Thymus (tissue), 11 donors: ENCODE measurements around the gene EP400. TPM values are rescaled to one million over a fixed set of nuclear protein-coding genes. Genes with fewer than 3 reads are reported as not detected.

Source experiments
- DNase-seq, 9 donors: peaks; one replicate each; pipeline ENCODE4 v3.0.0-alpha.2; 2013; ENCODE audit warnings: low spot score in 9 of 9, low read depth in 6 of 9, missing footprints in 1 of 9
- H3K27ac ChIP-seq, 2 donors: one replicate each; pipeline ENCODE4 v1.5.1; 2013; ENCODE audit warnings: control low read depth in 1 of 2, low read depth in 1 of 2, low read length in 1 of 2, mild to moderate bottlenecking in 1 of 2, moderate library complexity in 1 of 2
- H3K27me3 ChIP-seq, 2 donors: one replicate each; pipeline ENCODE4 v1.5.1; 2013; ENCODE audit warnings: low read length in 1 of 2; ENCODE audit not compliant: control insufficient read depth in 2 of 2, insufficient read depth in 1 of 2
- H3K36me3 ChIP-seq, 2 donors: one replicate each; pipeline ENCODE4 v1.5.1; 2013; ENCODE audit warnings: low read length in 1 of 2, mild to moderate bottlenecking in 1 of 2, moderate library complexity in 1 of 2; ENCODE audit not compliant: control insufficient read depth in 2 of 2, insufficient read depth in 2 of 2
- H3K4me1 ChIP-seq, 2 donors: one replicate each; pipeline ENCODE4 v1.5.1; 2013; ENCODE audit warnings: low read length in 2 of 2; ENCODE audit not compliant: control insufficient read depth in 2 of 2, insufficient read depth in 2 of 2
- H3K4me3 ChIP-seq, 2 donors: one replicate each; pipeline ENCODE4 v1.5.1; 2013; ENCODE audit warnings: low read length in 2 of 2, control low read depth in 1 of 2, mild to moderate bottlenecking in 1 of 2
- H3K9me3 ChIP-seq, 2 donors: one replicate each; pipeline ENCODE4 v1.5.1; 2013; ENCODE audit warnings: low read length in 1 of 2, mild to moderate bottlenecking in 1 of 2; ENCODE audit not compliant: control insufficient read depth in 2 of 2, insufficient read depth in 1 of 2
- WGBS: extraction: QIAGEN DNeasy Blood & Tissue Kit; methylation state at CpG from one replicate; pipeline ENCODE4 v1.1.7; 2013; 5-methylcytosine and 5-hydroxymethylcytosine counted together
- polyA plus RNA-seq: library from polyadenylated mRNA; stranded (reverse); fragments of 200-250 nt; gene quantifications from one replicate; pipeline ENCODE4 v1.2.3, GENCODE V29; 2013
- total RNA-seq: library from RNA; stranded (reverse); fragments of 120-200 nt; gene quantifications from one replicate; pipeline ENCODE4 v1.2.4, GENCODE V29; 2013
- donor health status: healthy.

The EP400 gene
- total and polyA plus RNA-seq, 2 donors, result 4.6 to 28.9 TPM

- no peak for DNase-seq
- 98% methylated on average over 13 of the region's 13 CpGs for WGBS
- H3K36me3 ChIP-seq, result peaks cover 76 to 78% of the 10 kb centered on the region in 2 donors
- H3K9me3 ChIP-seq, result no peaks in the 10 kb centered on the region
- H3K4me3 ChIP-seq, result no peak overlapping the region
- no peaks in the 10 kb centered on the region for H3K4me1 ChIP-seq
- H3K27ac ChIP-seq, result no peak overlapping the region
- no peaks in the 10 kb centered on the region for H3K27me3 ChIP-seq
Observed at GRCh38 chr12:132026061-132026795, 76.5 kb downstream of the EP400 start.

GRCh38 chr12:132026796-132027500 lies 77.2 kb downstream of the EP400 start:
- no peaks in the 10 kb centered on the region for H3K9me3 ChIP-seq
- no peaks in the 10 kb centered on the region for H3K27me3 ChIP-seq
- H3K27ac ChIP-seq, result no peak overlapping the region
- no peaks in the 10 kb centered on the region for H3K4me1 ChIP-seq
- WGBS, result 98% methylated on average over 18 of the region's 18 CpGs
- peaks cover 76 to 82% of the 10 kb centered on the region in 2 donors for H3K36me3 ChIP-seq
- DNase-seq, result no peak
- no peak overlapping the region for H3K4me3 ChIP-seq

- Histone ChIP-seq H3K4me1 (no peaks in the 10 kb centered on the region), H3K27ac (no peak overlapping the region), H3K36me3 (peaks cover 83 to 89% of the 10 kb centered on the region in 2 donors), H3K4me3 (no peak overlapping the region), H3K9me3 (no peaks in the 10 kb centered on the region), H3K27me3 (no peaks in the 10 kb centered on the region)
- 97% methylated on average over 6 of the region's 6 CpGs for WGBS
- no peak for DNase-seq
Observed at GRCh38 chr12:132027636-132028035, 77.9 kb downstream of the EP400 start.

- H3K4me1 ChIP-seq, result no peaks in the 10 kb centered on the region
- no peak for DNase-seq
- 98% methylated on average over 15 of the region's 15 CpGs for WGBS
- no peak overlapping the region for H3K27ac ChIP-seq
- no peak overlapping the region for H3K4me3 ChIP-seq
- peaks cover 83 to 94% of the 10 kb centered on the region in 2 donors for H3K36me3 ChIP-seq
- no peaks in the 10 kb centered on the region for H3K27me3 ChIP-seq
- H3K9me3 ChIP-seq, result no peaks in the 10 kb centered on the region
Observed at GRCh38 chr12:132028111-132028510, 78.4 kb downstream of the EP400 start.

- no peak overlapping the region for H3K4me3 ChIP-seq
- H3K9me3 ChIP-seq, result no peaks in the 10 kb centered on the region
- no peaks in the 10 kb centered on the region for H3K4me1 ChIP-seq
- WGBS, result 95% methylated on average over 26 of the region's 26 CpGs
- H3K36me3 ChIP-seq, result peaks cover 87 to 96% of the 10 kb centered on the region in 2 donors
- H3K27me3 ChIP-seq, result no peaks in the 10 kb centered on the region
- H3K27ac ChIP-seq, result no peak overlapping the region
- no peak for DNase-seq
Observed at GRCh38 chr12:132029503-132030300, 80.0 kb downstream of the EP400 start.

GRCh38 chr12:132030367-132031038 lies 80.8 kb downstream of the EP400 start:
- peaks cover 89 to 96% of the 10 kb centered on the region in 2 donors for H3K36me3 ChIP-seq
- no peaks in the 10 kb centered on the region for H3K27me3 ChIP-seq
- no peaks in the 10 kb centered on the region for H3K9me3 ChIP-seq
- DNase-seq, result no peak
- no peak overlapping the region for H3K4me3 ChIP-seq
- 95% methylated on average over 11 of the region's 11 CpGs for WGBS
- H3K27ac ChIP-seq, result no peak overlapping the region
- H3K4me1 ChIP-seq, result no peaks in the 10 kb centered on the region

GRCh38 chr12:132033627-132034026 lies 83.9 kb downstream of the EP400 start:
- H3K36me3 ChIP-seq, result peaks cover 89 to 95% of the 10 kb centered on the region in 2 donors
- H3K4me1 ChIP-seq, result no peaks in the 10 kb centered on the region
- H3K9me3 ChIP-seq, result no peaks in the 10 kb centered on the region
- H3K27ac ChIP-seq, result no peak overlapping the region
- H3K27me3 ChIP-seq, result no peaks in the 10 kb centered on the region
- WGBS, result 98% methylated on average over 5 of the region's 5 CpGs
- DNase-seq, result no peak
- H3K4me3 ChIP-seq, result no peak overlapping the region

- peaks cover 76 to 92% of the 10 kb centered on the region in 2 donors for H3K36me3 ChIP-seq
- no peak overlapping the region for H3K27ac ChIP-seq
- no peak for DNase-seq
- 96% methylated on average over 31 of the region's 31 CpGs for WGBS
- H3K4me3 ChIP-seq, result no peak overlapping the region
- no peaks in the 10 kb centered on the region for H3K4me1 ChIP-seq
- H3K27me3 ChIP-seq, result no peaks in the 10 kb centered on the region
- H3K9me3 ChIP-seq, result no peaks in the 10 kb centered on the region
Observed at GRCh38 chr12:132036063-132036683, 86.4 kb downstream of the EP400 start.
